ENCODE measurements around the gene CFAP70. TPM values are rescaled to one million over a fixed set of nuclear protein-coding genes. Genes with fewer than 3 reads are reported as not detected.

The CFAP70 gene
- total RNA-seq, 1 experiment from 2014 or later: 0.10 TPM

DNA sequence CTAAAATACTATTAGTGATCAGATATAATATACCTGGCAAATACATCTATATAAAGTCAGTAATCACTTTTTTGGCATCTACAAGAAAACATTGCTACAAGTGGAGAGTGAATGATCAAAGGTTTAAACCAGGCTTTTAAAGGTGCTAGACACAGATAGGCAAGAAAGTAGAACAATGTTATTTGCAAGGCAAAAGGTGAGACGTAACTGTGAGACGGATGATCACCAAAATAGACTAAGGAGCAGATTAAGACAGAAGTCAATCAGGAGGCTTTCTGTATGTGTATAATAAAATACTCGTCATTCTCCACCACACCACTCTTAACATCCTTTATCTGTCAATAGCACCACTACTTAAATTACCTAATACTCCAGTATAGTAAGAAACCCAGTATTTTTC is 46.9 kb upstream of the CFAP70 start:
- H3K4me1 ChIP-seq (ENCODE audit: control insufficient read depth, insufficient read depth, low read length): no peaks in the 10 kb centered on the region
- no peak overlapping the region for H3K27ac ChIP-seq (ENCODE audit: low read length)
- no TSS peak for BruUV-seq (replicated peaks)
- ChIA-PET CTCF (no interaction called here), POLR2A (no interaction called here)
- intact Hi-C loops (cut with micrococcal nuclease; ENCODE audit: unreplicated experiment) (no loop called here), in situ Hi-C loops (cut with HindIII; ENCODE audit: low pct_unique_long_range_greater_than_20kb, low sequenced_read_pairs) (no loop called here)
- TF ChIP-seq TCF7L2 (IDR thresholded peaks at IDR 0.05; ENCODE audit: low read depth, low read length) (no peak), POLR2AphosphoS5 (IDR thresholded peaks at IDR 0.05; ENCODE audit: low read depth, low read length) (no peak), SIN3A (IDR thresholded peaks at IDR 0.05; ENCODE audit: borderline replicate concordance, insufficient read depth, low read depth, low read length) (no peak)
- TF ChIP-seq, protein P1, sequence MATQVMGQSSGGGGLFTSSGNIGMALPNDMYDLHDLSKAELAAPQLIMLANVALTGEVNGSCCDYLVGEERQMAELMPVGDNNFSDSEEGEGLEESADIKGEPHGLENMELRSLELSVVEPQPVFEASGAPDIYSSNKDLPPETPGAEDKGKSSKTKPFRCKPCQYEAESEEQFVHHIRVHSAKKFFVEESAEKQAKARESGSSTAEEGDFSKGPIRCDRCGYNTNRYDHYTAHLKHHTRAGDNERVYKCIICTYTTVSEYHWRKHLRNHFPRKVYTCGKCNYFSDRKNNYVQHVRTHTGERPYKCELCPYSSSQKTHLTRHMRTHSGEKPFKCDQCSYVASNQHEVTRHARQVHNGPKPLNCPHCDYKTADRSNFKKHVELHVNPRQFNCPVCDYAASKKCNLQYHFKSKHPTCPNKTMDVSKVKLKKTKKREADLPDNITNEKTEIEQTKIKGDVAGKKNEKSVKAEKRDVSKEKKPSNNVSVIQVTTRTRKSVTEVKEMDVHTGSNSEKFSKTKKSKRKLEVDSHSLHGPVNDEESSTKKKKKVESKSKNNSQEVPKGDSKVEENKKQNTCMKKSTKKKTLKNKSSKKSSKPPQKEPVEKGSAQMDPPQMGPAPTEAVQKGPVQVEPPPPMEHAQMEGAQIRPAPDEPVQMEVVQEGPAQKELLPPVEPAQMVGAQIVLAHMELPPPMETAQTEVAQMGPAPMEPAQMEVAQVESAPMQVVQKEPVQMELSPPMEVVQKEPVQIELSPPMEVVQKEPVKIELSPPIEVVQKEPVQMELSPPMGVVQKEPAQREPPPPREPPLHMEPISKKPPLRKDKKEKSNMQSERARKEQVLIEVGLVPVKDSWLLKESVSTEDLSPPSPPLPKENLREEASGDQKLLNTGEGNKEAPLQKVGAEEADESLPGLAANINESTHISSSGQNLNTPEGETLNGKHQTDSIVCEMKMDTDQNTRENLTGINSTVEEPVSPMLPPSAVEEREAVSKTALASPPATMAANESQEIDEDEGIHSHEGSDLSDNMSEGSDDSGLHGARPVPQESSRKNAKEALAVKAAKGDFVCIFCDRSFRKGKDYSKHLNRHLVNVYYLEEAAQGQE (IDR thresholded peaks at IDR 0.05; ENCODE audit: insufficient read depth in 1 of 2, low read depth in 2 of 2, low read length in 1 of 2): no peak
- TF ChIP-seq, protein P2, sequence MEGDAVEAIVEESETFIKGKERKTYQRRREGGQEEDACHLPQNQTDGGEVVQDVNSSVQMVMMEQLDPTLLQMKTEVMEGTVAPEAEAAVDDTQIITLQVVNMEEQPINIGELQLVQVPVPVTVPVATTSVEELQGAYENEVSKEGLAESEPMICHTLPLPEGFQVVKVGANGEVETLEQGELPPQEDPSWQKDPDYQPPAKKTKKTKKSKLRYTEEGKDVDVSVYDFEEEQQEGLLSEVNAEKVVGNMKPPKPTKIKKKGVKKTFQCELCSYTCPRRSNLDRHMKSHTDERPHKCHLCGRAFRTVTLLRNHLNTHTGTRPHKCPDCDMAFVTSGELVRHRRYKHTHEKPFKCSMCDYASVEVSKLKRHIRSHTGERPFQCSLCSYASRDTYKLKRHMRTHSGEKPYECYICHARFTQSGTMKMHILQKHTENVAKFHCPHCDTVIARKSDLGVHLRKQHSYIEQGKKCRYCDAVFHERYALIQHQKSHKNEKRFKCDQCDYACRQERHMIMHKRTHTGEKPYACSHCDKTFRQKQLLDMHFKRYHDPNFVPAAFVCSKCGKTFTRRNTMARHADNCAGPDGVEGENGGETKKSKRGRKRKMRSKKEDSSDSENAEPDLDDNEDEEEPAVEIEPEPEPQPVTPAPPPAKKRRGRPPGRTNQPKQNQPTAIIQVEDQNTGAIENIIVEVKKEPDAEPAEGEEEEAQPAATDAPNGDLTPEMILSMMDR (IDR thresholded peaks at IDR 0.05): no peak
- H3K27me3 ChIP-seq (ENCODE audit: control insufficient read depth, insufficient read depth, low read length): no peaks in the 10 kb centered on the region
- no peak for ATAC-seq
- DNase-seq (ENCODE audit: low read depth, low spot score): no peak
- no peaks in the 10 kb centered on the region for H3K9me3 ChIP-seq (ENCODE audit: control insufficient read depth, insufficient read depth, low read depth, low read length)
- no peaks in the 10 kb centered on the region for H3K36me3 ChIP-seq (ENCODE audit: control insufficient read depth, insufficient read depth, low read length)
- no peak overlapping the region for H3K4me3 ChIP-seq (ENCODE audit: low read depth in 2 of 2, low read length in 2 of 2)

DNA sequence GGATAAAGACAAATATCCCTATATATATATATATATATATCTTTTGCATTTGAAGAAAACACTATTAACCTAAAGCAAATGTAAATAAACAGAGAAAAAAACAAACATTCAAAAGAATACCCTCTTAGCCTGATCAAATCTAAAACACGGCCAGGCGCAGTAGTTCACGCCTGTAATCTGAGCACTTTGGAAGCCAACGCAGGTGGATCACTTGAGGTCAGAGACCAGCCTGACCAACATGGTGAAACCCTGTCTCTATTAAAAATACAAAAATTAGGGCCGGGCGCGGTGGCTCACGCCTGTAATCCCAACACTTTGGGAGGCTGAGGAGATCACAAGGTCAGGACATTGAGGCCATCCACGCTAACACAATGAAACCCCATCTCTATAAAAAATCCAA is 46.0 kb upstream of the CFAP70 start:
- Histone ChIP-seq H3K4me1 (ENCODE audit: control insufficient read depth, insufficient read depth, low read length) (no peaks in the 10 kb centered on the region), H3K9me3 (ENCODE audit: control insufficient read depth, insufficient read depth, low read depth, low read length) (no peaks in the 10 kb centered on the region), H3K4me3 (ENCODE audit: low read depth in 2 of 2, low read length in 2 of 2) (no peak overlapping the region), H3K27ac (ENCODE audit: low read length) (no peak overlapping the region), H3K27me3 (ENCODE audit: control insufficient read depth, insufficient read depth, low read length) (no peaks in the 10 kb centered on the region), H3K36me3 (ENCODE audit: control insufficient read depth, insufficient read depth, low read length) (no peaks in the 10 kb centered on the region)
- POLR2A ChIA-PET: no interaction called here
- in situ Hi-C loops (cut with HindIII; ENCODE audit: low pct_unique_long_range_greater_than_20kb, low sequenced_read_pairs) (no loop called here), intact Hi-C loops (cut with micrococcal nuclease; ENCODE audit: unreplicated experiment) (no loop called here)
- BruUV-seq (replicated peaks): no TSS peak
- CTCF ChIA-PET: no interaction called here
- TF ChIP-seq, protein P2 (IDR thresholded peaks at IDR 0.05): no peak
- TF ChIP-seq POLR2AphosphoS5 (IDR thresholded peaks at IDR 0.05; ENCODE audit: low read depth, low read length): no peak
- TF ChIP-seq, protein P1 (IDR thresholded peaks at IDR 0.05; ENCODE audit: insufficient read depth in 1 of 2, low read depth in 2 of 2, low read length in 1 of 2): no peak
- no peak for TF ChIP-seq TCF7L2 (IDR thresholded peaks at IDR 0.05; ENCODE audit: low read depth, low read length)
- TF ChIP-seq SIN3A (IDR thresholded peaks at IDR 0.05; ENCODE audit: borderline replicate concordance, insufficient read depth, low read depth, low read length): no peak
- ATAC-seq: no peak
- no peak for DNase-seq (ENCODE audit: low read depth, low spot score)

Data from Panc1 (cell line).